Measurements from ENCODE around the gene PNMA6A. TPM values are rescaled to one million over a fixed set of nuclear protein-coding genes. Genes with fewer than 3 reads are reported as not detected.
"Not testable (repeated sequence)": the region's sequence is repeated elsewhere in the genome, so short reads cannot be mapped to it uniquely, and the experiment has no call there.

Gene PNMA6A
- 4.9 TPM for total RNA-seq

GRCh38 chrX:153071909-153072583, at the start of gene PNMA6A:
Gene PNMA6A, plus strand, starts transcription at chrX:153072454. Its CDS starts 609 bp downstream, at chrX:153073063.
- intact Hi-C loops (cut with DNase I); DNase-seq (ENCODE audit: low spot score): not testable (repeated sequence)
- peak; percentile 49 for ATAC-seq

GRCh38 chrX:153026501-153026900, 45.8 kb upstream of the PNMA6A start:
- DNase-seq (ENCODE audit: low spot score); ATAC-seq; intact Hi-C loops (cut with DNase I): not testable (repeated sequence)

GRCh38 chrX:153028487-153028886, 43.8 kb upstream of the PNMA6A start:
- ATAC-seq; intact Hi-C loops (cut with DNase I); DNase-seq (ENCODE audit: low spot score): not testable (repeated sequence)

- intact Hi-C loops (cut with DNase I), result no loop called here
- no peak for DNase-seq (ENCODE audit: low spot score)
- ATAC-seq, result no peak
These were observed 43.1 kb upstream of the PNMA6A start for GRCh38 chrX:153029162-153029561.

- intact Hi-C loops (cut with DNase I), result no loop called here
- ATAC-seq (no peak), DNase-seq (ENCODE audit: low spot score) (no peak)
These were observed 42.4 kb upstream of the PNMA6A start for GRCh38 chrX:153029875-153030274.

- DNase-seq (ENCODE audit: low spot score) (no peak), ATAC-seq (no peak)
- intact Hi-C loops (cut with DNase I), result no loop called here
These were observed 41.5 kb upstream of the PNMA6A start for GRCh38 chrX:153030801-153031200.

- DNase-seq (ENCODE audit: low spot score) (peak; percentile 82), ATAC-seq (peak; percentile 88)
- intact Hi-C loops (cut with DNase I), result no loop called here
These were observed 39.7 kb upstream of the PNMA6A start for GRCh38 chrX:153032397-153033118.

GRCh38 chrX:153049093-153049492, 23.2 kb upstream of the PNMA6A start:
- DNase-seq (ENCODE audit: low spot score) (no peak), ATAC-seq (no peak)
- intact Hi-C loops (cut with DNase I), result no loop called here

GRCh38 chrX:153052534-153052933, 19.7 kb upstream of the PNMA6A start:
- DNase-seq (ENCODE audit: low spot score) (no peak), ATAC-seq (no peak)
- intact Hi-C loops (cut with DNase I), result no loop called here

- intact Hi-C loops (cut with DNase I), result no loop called here
- ATAC-seq (peak; percentile 49), DNase-seq (ENCODE audit: low spot score) (no peak)
These were observed 16.1 kb upstream of the PNMA6A start, which contains the start of gene PNMA3 for GRCh38 chrX:153055871-153056749. Gene PNMA3, plus strand, starts transcription at chrX:153056470. Its CDS starts 586 bp downstream, at chrX:153057056.

- intact Hi-C loops (cut with DNase I), result no loop called here
- DNase-seq (ENCODE audit: low spot score), result no peak
- no peak for ATAC-seq
These were observed 15.0 kb upstream of the PNMA6A start for GRCh38 chrX:153057281-153057680.

- DNase-seq (ENCODE audit: low spot score) (no peak), ATAC-seq (no peak)
- intact Hi-C loops (cut with DNase I), result no loop called here
These were observed 12.8 kb upstream of the PNMA6A start for GRCh38 chrX:153059191-153060094.

GRCh38 chrX:153060095-153060445, 12.2 kb upstream of the PNMA6A start:
- intact Hi-C loops (cut with DNase I), result no loop called here
- DNase-seq (ENCODE audit: low spot score) (no peak), ATAC-seq (no peak)

GRCh38 chrX:153061732-153062131, 10.5 kb upstream of the PNMA6A start:
- no peak for DNase-seq (ENCODE audit: low spot score)
- intact Hi-C loops (cut with DNase I), result no loop called here
- no peak for ATAC-seq

GRCh38 chrX:153063315-153063714, 8.9 kb upstream of the PNMA6A start:
- DNase-seq (ENCODE audit: low spot score), result no peak
- intact Hi-C loops (cut with DNase I), result no loop called here
- ATAC-seq, result no peak

- ATAC-seq (no peak), DNase-seq (ENCODE audit: low spot score) (no peak)
- intact Hi-C loops (cut with DNase I), result no loop called here
These were observed 8.2 kb upstream of the PNMA6A start for GRCh38 chrX:153064061-153064460.

- ATAC-seq, result no peak
- DNase-seq (ENCODE audit: low spot score), result no peak
- intact Hi-C loops (cut with DNase I), result no loop called here
These were observed 6.9 kb upstream of the PNMA6A start for GRCh38 chrX:153065389-153065788.

GRCh38 chrX:153066402-153066801, 5.9 kb upstream of the PNMA6A start:
- ATAC-seq; DNase-seq (ENCODE audit: low spot score); intact Hi-C loops (cut with DNase I): not testable (repeated sequence)
